ENCODE results near the gene NQO1. TPM values are rescaled to one million over a fixed set of nuclear protein-coding genes. Genes with fewer than 3 reads are reported as not detected.

Gene NQO1
- total and polyA plus RNA-seq, 2 donors (not counting 1 experiment from before 2014, with no cell fraction given) = 1.3 to 2.3 TPM

DNA sequence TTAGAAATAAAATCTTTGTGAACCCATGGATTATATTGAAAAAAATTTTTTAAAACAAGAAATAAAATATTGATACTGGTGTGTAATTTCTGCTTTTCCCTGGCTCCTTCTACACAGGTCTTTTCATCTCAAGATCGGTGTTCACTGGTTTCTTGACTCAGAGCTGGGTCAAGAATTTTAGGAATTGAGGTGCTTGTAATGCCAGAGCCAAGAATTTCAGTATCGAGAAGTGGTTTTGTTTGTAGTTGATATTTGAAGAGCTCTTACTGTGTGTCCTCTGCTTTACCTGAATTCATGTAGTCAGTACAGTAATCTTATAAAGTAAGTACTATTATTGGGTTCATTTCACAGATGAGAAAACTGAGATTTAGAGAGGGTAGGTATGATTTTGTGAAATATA lies 43.0 kb upstream of the NQO1 start:
- no peaks in the 10 kb centered on the region for H3K27me3 ChIP-seq (replicated peaks in 1 of 4; ENCODE audit: control extremely low read depth in 1 of 4, control insufficient read depth in 3 of 4, insufficient read depth in 4 of 4, low read length in 3 of 4)
- Mint-ChIP-seq H3K9me3 (ENCODE audit: insufficient read depth) (no peaks in the 10 kb centered on the region), H3K4me1 (peaks cover 62% of the 10 kb centered on the region), H3K27me3 (no peaks in the 10 kb centered on the region), H3K4me3 (no peak overlapping the region), H3K27ac (no peak overlapping the region)
- H3K9me3 ChIP-seq (ENCODE audit: control extremely low read depth in 1 of 3, control insufficient read depth in 2 of 3, insufficient read depth in 1 of 3, low read length in 2 of 3) = peaks cover 0 to 4% (median 0%) of the 10 kb centered on the region in 3 donors
- H3K4me2 ChIP-seq (replicated peaks; ENCODE audit: low read depth, low read length, poor library complexity, severe bottlenecking) = no peak overlapping the region
- TF ChIP-seq EZH2 (IDR thresholded peaks at IDR 0.05; ENCODE audit: borderline replicate concordance, insufficient read depth, low read depth, low read length, poor library complexity, severe bottlenecking) = no peak
- TF ChIP-seq, protein P1, sequence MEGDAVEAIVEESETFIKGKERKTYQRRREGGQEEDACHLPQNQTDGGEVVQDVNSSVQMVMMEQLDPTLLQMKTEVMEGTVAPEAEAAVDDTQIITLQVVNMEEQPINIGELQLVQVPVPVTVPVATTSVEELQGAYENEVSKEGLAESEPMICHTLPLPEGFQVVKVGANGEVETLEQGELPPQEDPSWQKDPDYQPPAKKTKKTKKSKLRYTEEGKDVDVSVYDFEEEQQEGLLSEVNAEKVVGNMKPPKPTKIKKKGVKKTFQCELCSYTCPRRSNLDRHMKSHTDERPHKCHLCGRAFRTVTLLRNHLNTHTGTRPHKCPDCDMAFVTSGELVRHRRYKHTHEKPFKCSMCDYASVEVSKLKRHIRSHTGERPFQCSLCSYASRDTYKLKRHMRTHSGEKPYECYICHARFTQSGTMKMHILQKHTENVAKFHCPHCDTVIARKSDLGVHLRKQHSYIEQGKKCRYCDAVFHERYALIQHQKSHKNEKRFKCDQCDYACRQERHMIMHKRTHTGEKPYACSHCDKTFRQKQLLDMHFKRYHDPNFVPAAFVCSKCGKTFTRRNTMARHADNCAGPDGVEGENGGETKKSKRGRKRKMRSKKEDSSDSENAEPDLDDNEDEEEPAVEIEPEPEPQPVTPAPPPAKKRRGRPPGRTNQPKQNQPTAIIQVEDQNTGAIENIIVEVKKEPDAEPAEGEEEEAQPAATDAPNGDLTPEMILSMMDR (IDR thresholded peaks at IDR 0.05) = no peak
- no peak overlapping the region for H3K4me3 ChIP-seq (ENCODE audit: control extremely low read depth in 1 of 5, extremely low read depth in 1 of 5, insufficient read depth in 1 of 5, low read depth in 2 of 5, low read length in 4 of 5)
- CTCF ChIA-PET = interaction anchor here (0.6 to 1.3 kb wide), 3 partner anchors 15 to 60 kb away, joined by 3 to 4 read pairs (median 3); partner anchors contain the start of gene NOB1
- H3K4me1 ChIP-seq (ENCODE audit: control insufficient read depth in 2 of 2, insufficient read depth in 2 of 2, low read length in 2 of 2) = peaks cover 27 to 38% of the 10 kb centered on the region in 2 donors
- no peak overlapping the region for H3K9ac ChIP-seq (ENCODE audit: low read length)
- H3K79me2 ChIP-seq (ENCODE audit: control insufficient read depth, insufficient read depth, low read length) = peaks cover 100% of the 10 kb centered on the region
- POLR2A ChIA-PET = interaction anchor here (0.8 kb wide), 1 partner anchor 385 kb away, joined by 6 read pairs; no protein-coding TSS in a partner anchor
- DNase-seq (no peak), ATAC-seq (ENCODE audit: low read depth) (no peak)
- H3K27ac ChIP-seq (ENCODE audit: low read length in 2 of 2) = no peak overlapping the region
- H3K36me3 ChIP-seq (replicated peaks in 1 of 2; ENCODE audit: control extremely low read depth in 1 of 2, control insufficient read depth in 1 of 2, extremely low read depth in 1 of 2, insufficient read depth in 2 of 2, low read length in 1 of 2) = peaks cover 0 to 2% of the 10 kb centered on the region in 2 experiments
- H4K20me1 ChIP-seq (ENCODE audit: control insufficient read depth, insufficient read depth, low read length, poor library complexity, severe bottlenecking) = peaks cover 32% of the 10 kb centered on the region
- WGBS (ENCODE audit: insufficient coverage) = no CpG with 5 or more reads among the region's 2 CpGs
- H2AFZ ChIP-seq (ENCODE audit: insufficient read depth, low read depth, low read length, poor library complexity, severe bottlenecking) = no peak overlapping the region
- intact Hi-C loops (cut with micrococcal nuclease) = no loop called here

- no peak overlapping the region for H3K4me3 ChIP-seq (ENCODE audit: control extremely low read depth in 1 of 5, extremely low read depth in 1 of 5, insufficient read depth in 1 of 5, low read depth in 2 of 5, low read length in 4 of 5)
- ChIA-PET CTCF (interaction anchor here (1.0 to 1.3 kb wide), 2 partner anchors 14 to 60 kb away, joined by 3 to 4 read pairs; partner anchors contain the start of gene NOB1), POLR2A (no interaction called here)
Measured at GRCh38 chr16:69768666-69769065, 42.3 kb upstream of the NQO1 start.

More at GRCh38 chr16:69768666-69769065, 42.3 kb upstream of the NQO1 start:
- intact Hi-C loops (cut with micrococcal nuclease) = no loop called here
- no peaks in the 10 kb centered on the region for H3K27me3 ChIP-seq (replicated peaks in 1 of 4; ENCODE audit: control extremely low read depth in 1 of 4, control insufficient read depth in 3 of 4, insufficient read depth in 4 of 4, low read length in 3 of 4)
- no peaks in the 10 kb centered on the region for H3K9me3 ChIP-seq (ENCODE audit: control extremely low read depth in 1 of 3, control insufficient read depth in 2 of 3, insufficient read depth in 1 of 3, low read length in 2 of 3)
- no peak for ATAC-seq (ENCODE audit: low read depth)
- H3K27me3 Mint-ChIP-seq = no peaks in the 10 kb centered on the region
- TF ChIP-seq, protein P1 (IDR thresholded peaks at IDR 0.05) = no peak
- no peak for TF ChIP-seq EZH2 (IDR thresholded peaks at IDR 0.05; ENCODE audit: borderline replicate concordance, insufficient read depth, low read depth, low read length, poor library complexity, severe bottlenecking)
- peaks cover 100% of the 10 kb centered on the region for H3K79me2 ChIP-seq (ENCODE audit: control insufficient read depth, insufficient read depth, low read length)
- no peaks in the 10 kb centered on the region for H3K36me3 ChIP-seq (replicated peaks in 1 of 2; ENCODE audit: control extremely low read depth in 1 of 2, control insufficient read depth in 1 of 2, extremely low read depth in 1 of 2, insufficient read depth in 2 of 2, low read length in 1 of 2)
- no peak overlapping the region for H2AFZ ChIP-seq (ENCODE audit: insufficient read depth, low read depth, low read length, poor library complexity, severe bottlenecking)
- H3K27ac ChIP-seq (ENCODE audit: low read length in 2 of 2) = no peak overlapping the region
- peaks cover 31% of the 10 kb centered on the region for H4K20me1 ChIP-seq (ENCODE audit: control insufficient read depth, insufficient read depth, low read length, poor library complexity, severe bottlenecking)
- no peaks in the 10 kb centered on the region for H3K9me3 Mint-ChIP-seq (ENCODE audit: insufficient read depth)
- no peak overlapping the region for H3K27ac Mint-ChIP-seq
- no peak overlapping the region for H3K4me2 ChIP-seq (replicated peaks; ENCODE audit: low read depth, low read length, poor library complexity, severe bottlenecking)
- H3K4me3 Mint-ChIP-seq = no peak overlapping the region
- 96% methylated on average over 3 of the region's 6 CpGs for WGBS (ENCODE audit: insufficient coverage)
- H3K4me1 ChIP-seq (ENCODE audit: control insufficient read depth in 2 of 2, insufficient read depth in 2 of 2, low read length in 2 of 2) = peaks cover 26 to 32% of the 10 kb centered on the region in 2 donors
- peaks cover 58% of the 10 kb centered on the region for H3K4me1 Mint-ChIP-seq
- DNase-seq = no peak
- no peak overlapping the region for H3K9ac ChIP-seq (ENCODE audit: low read length)
